ENCODE data around the gene HBA2. TPM values are rescaled to one million over a fixed set of nuclear protein-coding genes. Genes with fewer than 3 reads are reported as not detected.
A peak's percentile ranks its signal among the peaks of the same experiment; 100 is the strongest.

HBA2 gene
- total and polyA plus RNA-seq, 9 of the 15 experiments (the other 6 are each of a cell fraction or from before 2014, with no cell fraction given) = 40.4 to 853 (median 286) TPM

DNA sequence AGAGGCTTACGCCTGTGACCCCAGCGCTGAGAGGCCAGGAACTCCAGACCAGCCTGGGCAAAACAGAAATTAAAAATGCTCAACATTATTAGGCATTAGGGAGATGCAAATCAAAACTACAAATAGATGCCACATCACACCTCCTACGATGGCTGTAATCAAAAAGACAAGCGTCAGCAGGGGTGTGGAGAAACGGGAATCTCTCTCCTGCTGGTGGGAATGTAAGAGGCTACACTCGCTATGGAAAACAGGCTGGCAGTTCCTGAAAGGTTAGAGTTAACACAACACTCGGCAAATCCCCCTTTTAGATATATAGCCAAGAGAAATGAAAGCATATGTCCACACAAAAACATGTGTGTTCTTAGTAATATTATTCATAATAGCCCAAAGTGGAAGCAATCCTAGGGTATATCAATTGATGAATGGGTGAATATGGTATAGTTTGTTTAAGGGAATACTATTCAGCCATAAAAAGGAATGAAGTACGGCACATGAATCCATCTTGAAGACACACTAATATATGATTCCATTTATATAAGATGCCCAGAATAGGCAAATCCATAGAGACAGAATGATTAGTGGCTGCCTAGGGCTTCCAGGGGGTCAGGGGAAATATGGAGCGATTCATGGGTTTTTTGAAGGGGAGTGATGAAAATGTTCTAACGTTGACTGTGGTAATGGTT is 32.4 kb upstream of the HBA2 start:
- no TSS peak for BruUV-seq (replicated peaks)
- no peaks in the 10 kb centered on the region for H4K20me1 ChIP-seq (replicated peaks; ENCODE audit: control insufficient read depth, insufficient read depth, low read length)
- intact Hi-C loops (cut with micrococcal nuclease) (no loop called here), in situ Hi-C loops (cut with MboI) (no loop called here)
- no peak overlapping the region for H3K9ac ChIP-seq (ENCODE audit: insufficient read depth in 1 of 2, low read depth in 2 of 2, low read length in 2 of 2)
- no peak for FAIRE-seq
- no peak for ATAC-seq
- no peak overlapping the region for H3K4me2 ChIP-seq (ENCODE audit: insufficient read depth, low read length)
- no peak for DNase-seq (ENCODE audit: extremely low read depth in 1 of 4, low spot score in 3 of 4)
- H3K36me3 ChIP-seq (ENCODE audit: control insufficient read depth, insufficient read depth, low read length) = no peaks in the 10 kb centered on the region
- CTCF ChIA-PET (ENCODE audit: low intra/inter-chr PET ratio) = no interaction called here
- H3K9me1 ChIP-seq (ENCODE audit: control insufficient read depth, insufficient read depth, low read length) = no peaks in the 10 kb centered on the region
- no peak overlapping the region for H3K4me3 ChIP-seq
- peaks cover 30% of the 10 kb centered on the region for H3K79me2 ChIP-seq (ENCODE audit: control insufficient read depth, insufficient read depth, low read length)
- H3K4me1 ChIP-seq (replicated peaks in 1 of 2; ENCODE audit: control insufficient read depth in 2 of 2, insufficient read depth in 2 of 2, low read length in 2 of 2) = peaks cover 37 to 57% of the 10 kb centered on the region in 2 experiments
- POLR2A ChIA-PET = interaction anchor here (0.7 to 0.9 kb wide), 2 partner anchors 34 to 250 kb away, joined by 3 to 5 read pairs; no protein-coding TSS in a partner anchor
- no peaks in the 10 kb centered on the region for H3K9me3 ChIP-seq (replicated peaks; ENCODE audit: control insufficient read depth, insufficient read depth, low read depth, low read length)
- no peak overlapping the region for H2AFZ ChIP-seq (ENCODE audit: low read depth, low read length)
- no peaks in the 10 kb centered on the region for H3K27me3 ChIP-seq (ENCODE audit: control insufficient read depth in 2 of 2, insufficient read depth in 2 of 2, low read length in 2 of 2)
- no peak overlapping the region for H3K27ac ChIP-seq (ENCODE audit: extremely low read depth, low read depth, low read length)
- TF ChIP-seq KDM1A (IDR thresholded peaks at IDR 0.05) (peak in 1 of 2 experiments; percentile 51; a peak in 1 of 4 replicates), BCOR (IDR thresholded peaks at IDR 0.05) (0 out of 2 replicates have a peak, but pooled peaks have one; percentile 49), ZNF146 (CRISPR knock-in tag; IDR thresholded peaks at IDR 0.05; ENCODE audit: unreplicated experiment) (peak; percentile 84), RBM25 (IDR thresholded peaks at IDR 0.05; ENCODE audit: low read depth, low read length, severe bottlenecking) (peak; percentile 40), ADNP (tag; IDR thresholded peaks at IDR 0.05) (peak; percentile 44; the same call in 1 of the 2 replicates), ETV5 (CRISPR knock-in tag; IDR thresholded peaks at IDR 0.05; ENCODE audit: low read depth) (no peak)
- TF ChIP-seq, protein P1, sequence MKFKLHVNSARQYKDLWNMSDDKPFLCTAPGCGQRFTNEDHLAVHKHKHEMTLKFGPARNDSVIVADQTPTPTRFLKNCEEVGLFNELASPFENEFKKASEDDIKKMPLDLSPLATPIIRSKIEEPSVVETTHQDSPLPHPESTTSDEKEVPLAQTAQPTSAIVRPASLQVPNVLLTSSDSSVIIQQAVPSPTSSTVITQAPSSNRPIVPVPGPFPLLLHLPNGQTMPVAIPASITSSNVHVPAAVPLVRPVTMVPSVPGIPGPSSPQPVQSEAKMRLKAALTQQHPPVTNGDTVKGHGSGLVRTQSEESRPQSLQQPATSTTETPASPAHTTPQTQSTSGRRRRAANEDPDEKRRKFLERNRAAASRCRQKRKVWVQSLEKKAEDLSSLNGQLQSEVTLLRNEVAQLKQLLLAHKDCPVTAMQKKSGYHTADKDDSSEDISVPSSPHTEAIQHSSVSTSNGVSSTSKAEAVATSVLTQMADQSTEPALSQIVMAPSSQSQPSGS (CRISPR knock-in tag; IDR thresholded peaks at IDR 0.05) = no peak
- 85% methylated on average over 10 of the region's 10 CpGs for WGBS (ENCODE audit: insufficient coverage, low coverage, missing lambda C conversion rate)
